ENCODE data around the gene TBXAS1.

DNA sequence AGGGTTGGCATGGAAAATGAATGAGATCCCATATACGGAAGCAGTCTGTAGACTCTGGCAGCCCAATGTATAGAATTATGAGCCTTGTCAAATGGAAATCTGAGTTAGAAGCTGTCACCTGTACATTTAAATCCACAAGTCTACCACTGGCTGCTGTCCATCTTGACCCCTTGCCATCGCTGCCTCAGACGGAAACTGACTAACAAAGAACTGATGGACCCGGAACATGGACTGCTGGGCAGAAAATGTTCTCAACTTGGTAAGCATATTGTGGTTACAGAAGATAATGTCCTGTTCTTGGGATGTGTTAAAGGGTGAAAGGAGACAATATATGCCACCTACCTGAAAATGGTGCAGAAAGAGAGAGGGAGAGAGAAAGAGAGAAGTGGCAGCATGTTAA, 196.2 kb downstream of the TBXAS1 start:
- TF ChIP-seq, protein P1, sequence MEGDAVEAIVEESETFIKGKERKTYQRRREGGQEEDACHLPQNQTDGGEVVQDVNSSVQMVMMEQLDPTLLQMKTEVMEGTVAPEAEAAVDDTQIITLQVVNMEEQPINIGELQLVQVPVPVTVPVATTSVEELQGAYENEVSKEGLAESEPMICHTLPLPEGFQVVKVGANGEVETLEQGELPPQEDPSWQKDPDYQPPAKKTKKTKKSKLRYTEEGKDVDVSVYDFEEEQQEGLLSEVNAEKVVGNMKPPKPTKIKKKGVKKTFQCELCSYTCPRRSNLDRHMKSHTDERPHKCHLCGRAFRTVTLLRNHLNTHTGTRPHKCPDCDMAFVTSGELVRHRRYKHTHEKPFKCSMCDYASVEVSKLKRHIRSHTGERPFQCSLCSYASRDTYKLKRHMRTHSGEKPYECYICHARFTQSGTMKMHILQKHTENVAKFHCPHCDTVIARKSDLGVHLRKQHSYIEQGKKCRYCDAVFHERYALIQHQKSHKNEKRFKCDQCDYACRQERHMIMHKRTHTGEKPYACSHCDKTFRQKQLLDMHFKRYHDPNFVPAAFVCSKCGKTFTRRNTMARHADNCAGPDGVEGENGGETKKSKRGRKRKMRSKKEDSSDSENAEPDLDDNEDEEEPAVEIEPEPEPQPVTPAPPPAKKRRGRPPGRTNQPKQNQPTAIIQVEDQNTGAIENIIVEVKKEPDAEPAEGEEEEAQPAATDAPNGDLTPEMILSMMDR (IDR thresholded peaks at IDR 0.05): no peak
- no peak for TF ChIP-seq ZFX (IDR thresholded peaks at IDR 0.05; ENCODE audit: borderline replicate concordance)

All from 22Rv1 (cell line).